ENCODE measurements around the gene CNOT4.

The CNOT4 gene, protein sequence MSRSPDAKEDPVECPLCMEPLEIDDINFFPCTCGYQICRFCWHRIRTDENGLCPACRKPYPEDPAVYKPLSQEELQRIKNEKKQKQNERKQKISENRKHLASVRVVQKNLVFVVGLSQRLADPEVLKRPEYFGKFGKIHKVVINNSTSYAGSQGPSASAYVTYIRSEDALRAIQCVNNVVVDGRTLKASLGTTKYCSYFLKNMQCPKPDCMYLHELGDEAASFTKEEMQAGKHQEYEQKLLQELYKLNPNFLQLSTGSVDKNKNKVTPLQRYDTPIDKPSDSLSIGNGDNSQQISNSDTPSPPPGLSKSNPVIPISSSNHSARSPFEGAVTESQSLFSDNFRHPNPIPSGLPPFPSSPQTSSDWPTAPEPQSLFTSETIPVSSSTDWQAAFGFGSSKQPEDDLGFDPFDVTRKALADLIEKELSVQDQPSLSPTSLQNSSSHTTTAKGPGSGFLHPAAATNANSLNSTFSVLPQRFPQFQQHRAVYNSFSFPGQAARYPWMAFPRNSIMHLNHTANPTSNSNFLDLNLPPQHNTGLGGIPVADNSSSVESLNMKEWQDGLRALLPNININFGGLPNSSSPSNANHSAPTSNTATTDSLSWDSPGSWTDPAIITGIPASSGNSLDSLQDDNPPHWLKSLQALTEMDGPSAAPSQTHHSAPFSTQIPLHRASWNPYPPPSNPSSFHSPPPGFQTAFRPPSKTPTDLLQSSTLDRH
- 36.0 to 43.1 (median 42.9) reads per million in 4 donors for total RNA-seq

DNA sequence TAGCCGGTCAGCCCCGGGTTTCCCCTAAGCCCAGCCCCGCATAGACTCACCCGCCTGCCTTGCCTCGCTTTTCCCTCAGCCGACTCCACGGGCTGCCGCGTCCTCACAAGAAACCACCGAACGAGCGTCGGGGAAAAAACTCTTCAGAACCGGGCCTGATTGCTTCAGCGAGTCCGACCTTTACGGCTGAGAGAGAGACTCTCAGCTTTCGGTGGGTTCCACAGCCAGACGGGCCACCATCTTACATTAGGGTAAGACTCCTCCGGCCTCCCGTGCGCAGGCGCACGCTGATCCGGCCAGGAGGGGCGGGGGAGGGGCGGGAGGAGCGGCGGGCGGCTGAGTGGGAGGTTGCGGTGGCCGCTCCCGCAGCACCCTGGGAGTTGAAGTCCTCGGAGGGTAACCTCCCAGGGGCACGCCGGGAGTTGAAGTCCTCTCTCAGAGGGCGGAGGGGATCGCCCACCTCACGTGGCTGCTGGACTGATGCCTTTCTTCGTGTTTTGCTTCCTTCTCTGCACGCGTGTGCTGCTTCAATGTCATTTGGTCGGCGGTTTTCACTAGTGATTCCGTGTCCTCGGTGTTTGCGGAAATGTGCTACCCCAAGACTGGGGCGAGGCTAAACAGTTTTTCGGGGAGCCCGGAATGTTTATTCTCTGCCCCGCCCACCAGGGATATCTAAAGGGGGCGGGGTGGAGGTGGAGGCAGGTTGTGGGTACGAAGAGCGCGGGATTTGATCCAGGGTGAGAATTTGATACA is at the start of gene CNOT4:
CNOT4 (minus strand) TSS at position 264 of the 753 bp plus-strand sequence. CDS start 71,771 bp downstream, outside the sequence.
- DNase-seq = peak; percentile 95 to 98 (median 97)

DNA sequence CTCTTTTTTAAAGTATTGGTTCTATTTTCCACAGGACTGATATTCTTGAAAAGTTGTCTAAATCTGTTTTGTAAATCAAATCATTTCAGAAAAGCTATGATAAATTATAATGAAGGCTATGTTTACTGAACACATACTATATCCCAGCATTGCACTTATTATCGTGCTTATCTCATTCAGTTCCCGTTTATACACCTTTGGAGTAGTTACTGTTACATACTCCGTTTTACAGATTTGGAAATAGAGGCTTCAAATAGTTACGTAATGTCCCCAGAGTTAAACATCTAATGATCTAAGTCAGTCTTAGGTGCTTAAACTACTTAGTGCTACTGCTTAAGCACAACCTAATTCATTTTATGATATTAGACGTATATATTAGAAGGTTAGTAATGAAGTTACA is 49.0 kb upstream of the CNOT4 start:
- no peak for DNase-seq

DNA sequence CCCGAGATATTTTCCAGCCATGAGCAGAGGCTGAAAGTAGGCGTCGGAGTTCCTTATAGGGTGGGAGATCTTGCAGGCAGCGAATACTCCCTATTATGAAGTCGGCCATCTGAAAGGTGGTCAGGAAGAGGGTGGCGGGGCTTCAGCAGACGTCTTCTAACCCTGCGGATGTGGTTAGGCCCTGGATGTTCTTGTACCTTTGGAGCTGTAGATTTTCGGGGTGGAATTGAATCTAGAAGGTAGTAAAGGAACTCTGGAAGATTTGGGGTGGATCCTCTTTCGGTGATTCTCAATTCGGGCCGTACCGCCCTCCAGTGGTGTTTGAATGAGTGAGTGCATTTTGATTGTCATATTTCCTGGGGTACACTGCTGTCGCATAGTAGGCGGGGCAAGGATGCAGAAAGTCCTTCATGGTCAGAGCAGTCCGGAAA is 48.5 kb upstream of the CNOT4 start:
- peak; percentile 33 to 74 (median 54) for DNase-seq

DNA sequence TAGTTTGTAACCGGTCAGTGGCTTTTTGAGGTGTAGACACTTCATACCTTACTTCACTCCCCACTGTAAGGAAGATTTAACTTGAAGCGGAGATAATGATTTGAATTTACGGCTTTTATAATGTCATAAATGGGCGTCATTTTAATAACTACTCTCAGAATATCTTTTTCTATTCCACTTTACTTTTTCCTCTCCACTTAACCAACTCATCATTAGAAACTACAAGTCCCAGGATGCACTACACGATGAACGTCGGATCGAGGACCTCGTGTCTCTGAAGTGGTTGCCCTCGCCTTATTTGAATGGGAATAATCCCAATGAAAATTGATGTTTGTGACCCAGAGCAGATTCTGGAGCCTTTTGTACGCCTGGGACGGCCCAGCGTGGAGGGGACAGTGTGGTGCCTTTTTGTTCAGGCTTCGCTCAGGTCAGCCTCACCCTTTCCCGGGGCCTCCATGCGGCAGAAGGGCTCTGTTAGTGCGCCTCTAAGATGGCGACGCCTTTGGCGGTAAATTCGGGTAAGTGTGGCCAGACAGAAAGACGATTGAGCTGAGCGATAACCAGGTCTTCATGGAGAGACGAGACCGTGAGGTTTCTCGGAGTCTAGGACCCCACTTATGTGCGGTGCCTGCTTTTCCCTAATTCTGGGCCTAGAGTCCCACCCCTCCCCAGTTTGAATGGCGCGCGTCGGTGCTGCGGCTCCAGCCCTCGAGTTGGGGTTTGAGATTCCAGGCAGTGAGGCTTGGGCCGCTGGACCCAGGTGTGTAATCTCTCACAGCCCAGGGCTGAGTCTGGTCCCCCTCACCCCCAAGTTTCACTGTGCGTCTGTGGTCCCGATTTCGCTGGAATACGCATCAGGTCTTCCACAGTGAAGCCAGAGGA is 47.8 kb upstream of the CNOT4 start, which contains the start of gene NUP205:
NUP205 (plus strand) TSS at position 463 of the 882 bp plus-strand sequence; CDS start at position 491, 28 bp downstream.
- DNase-seq = peak; percentile 40 to 85 (median 56)

DNA sequence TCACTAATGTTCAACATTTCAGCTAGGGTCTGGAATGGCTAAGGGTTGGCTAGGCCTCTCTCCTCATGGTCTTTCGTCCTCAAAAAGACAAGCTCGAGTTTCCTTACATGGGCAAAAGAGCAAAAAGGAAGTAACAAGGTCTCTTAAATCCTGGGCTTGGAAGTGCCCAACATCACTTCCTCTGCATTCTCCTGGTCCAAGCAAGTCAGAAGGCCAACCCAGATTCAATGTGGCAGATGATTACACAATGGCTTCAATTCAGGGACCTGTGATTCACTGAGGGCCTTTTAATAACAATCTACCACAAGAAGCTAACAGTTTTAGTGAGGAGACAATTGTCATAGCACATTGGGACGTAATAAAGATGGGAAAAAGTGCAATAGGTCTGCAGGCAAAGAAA is 43.4 kb upstream of the CNOT4 start:
- no peak for DNase-seq

DNA sequence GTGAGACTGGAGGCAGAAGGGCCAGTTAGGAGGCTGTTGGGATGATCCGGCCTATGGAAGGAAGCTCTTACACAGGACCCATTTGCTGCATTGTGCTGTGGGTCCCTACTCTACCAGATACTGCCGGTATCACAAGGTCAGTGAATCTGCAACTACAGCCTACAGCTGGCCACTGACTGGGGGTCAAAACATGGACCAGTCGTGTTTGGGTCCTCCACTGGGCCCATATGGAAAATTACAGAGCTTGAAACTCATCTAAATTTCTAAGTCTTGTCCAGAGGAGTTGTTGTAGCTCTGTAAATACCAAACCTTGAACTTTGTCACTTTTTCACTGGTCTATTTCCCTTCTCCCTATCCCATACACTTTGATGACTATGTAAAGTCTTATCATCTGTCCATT is 42.2 kb upstream of the CNOT4 start:
- no peak for DNase-seq

DNA sequence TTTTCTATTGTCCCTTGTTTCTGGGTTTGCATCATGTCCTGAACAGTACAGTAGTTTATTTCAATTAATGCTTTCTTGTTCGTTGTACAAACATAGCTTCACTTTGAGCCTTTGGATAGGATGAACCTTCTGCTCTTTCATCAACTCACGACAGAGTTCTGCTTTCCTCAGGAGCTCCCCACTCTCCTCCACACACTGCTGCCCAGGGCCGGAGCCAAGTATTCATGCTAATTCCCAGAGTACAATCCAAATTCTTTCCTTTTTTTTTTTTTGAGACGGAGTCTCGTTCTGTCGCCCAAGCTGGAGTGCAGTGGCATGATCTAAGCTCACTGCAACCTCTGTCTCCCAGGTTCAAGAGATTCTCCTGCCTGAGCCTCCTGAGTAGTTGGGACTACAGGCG is 40.3 kb upstream of the CNOT4 start:
- no peak for DNase-seq

DNA sequence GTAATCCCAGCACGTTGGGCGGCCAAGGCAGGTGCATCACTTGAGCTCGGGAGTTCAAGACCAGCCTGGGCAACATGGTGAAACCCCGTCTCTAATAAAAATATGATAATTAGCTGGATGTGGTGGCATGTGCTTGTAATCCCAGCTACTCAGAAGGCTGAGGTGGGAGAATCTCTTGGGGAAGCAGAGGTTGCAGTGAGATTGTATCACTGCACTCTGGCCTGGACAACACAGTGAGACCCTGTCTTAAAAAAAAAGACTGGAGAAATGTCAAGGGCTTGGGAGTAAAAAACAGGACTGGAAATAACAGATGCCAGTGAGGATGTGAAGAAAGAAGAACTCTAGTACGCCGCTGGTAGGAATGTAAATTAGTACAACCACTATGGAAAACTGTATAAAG is 31.1 kb upstream of the CNOT4 start:
- DNase-seq = no peak

DNA sequence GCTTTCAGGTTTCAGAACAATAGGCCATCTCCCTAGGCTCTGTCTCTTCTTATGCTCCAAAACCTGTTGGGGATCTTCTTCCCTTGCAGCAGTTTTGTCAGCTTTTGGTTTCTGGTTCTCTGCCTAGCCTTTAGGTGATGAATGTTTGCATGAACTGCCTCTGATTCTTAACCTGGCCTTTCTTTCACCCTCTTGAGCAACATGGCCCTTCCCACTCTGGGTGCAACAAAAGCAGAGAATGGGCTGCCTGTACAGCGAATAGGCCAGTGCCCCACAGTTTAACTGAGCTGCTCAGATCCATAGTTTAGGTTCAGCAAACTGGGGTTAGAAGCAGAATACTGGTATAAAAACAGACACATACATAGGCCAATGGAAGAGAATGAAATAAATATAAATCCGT is 29.7 kb upstream of the CNOT4 start:
- DNase-seq = no peak

DNA sequence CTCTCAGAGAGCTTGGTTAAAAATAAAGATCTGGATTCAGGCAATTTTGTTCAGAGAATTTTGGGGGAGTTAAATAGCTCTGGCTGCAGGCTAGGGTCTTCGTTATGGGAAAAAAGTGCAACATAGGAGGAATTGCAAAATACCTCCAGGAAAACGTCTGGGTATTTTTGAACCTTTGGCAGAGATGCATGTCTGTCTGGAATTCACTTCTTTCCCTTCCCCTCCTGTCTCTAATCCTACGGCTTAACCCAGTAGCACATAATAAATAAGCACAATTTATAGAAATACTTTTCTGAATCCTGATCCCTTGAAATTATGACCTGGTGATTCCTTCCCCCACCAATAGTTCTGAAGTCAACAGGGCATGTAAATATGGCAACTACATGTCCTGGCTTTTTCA is 28.5 kb upstream of the CNOT4 start:
- no peak for DNase-seq

DNA sequence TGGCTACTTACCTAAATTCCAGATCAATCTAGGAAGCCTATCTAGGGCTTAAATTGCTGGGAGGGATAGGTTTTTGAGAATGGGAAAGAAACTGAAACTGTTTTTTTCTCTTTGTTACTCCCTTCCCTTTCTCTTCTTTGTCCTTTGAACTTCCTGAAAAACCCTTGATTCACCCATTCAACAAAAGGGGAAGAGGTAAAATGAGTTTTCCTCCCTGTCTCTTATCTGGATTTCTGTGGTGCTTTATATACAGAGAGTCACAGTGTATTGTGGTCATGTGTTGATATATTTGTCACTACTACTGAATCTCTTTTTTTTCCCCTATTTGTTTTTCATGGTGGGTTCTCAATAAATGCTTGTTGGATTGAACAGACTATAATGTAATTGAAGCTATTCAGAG is 28.0 kb upstream of the CNOT4 start:
- DNase-seq = no peak

DNA sequence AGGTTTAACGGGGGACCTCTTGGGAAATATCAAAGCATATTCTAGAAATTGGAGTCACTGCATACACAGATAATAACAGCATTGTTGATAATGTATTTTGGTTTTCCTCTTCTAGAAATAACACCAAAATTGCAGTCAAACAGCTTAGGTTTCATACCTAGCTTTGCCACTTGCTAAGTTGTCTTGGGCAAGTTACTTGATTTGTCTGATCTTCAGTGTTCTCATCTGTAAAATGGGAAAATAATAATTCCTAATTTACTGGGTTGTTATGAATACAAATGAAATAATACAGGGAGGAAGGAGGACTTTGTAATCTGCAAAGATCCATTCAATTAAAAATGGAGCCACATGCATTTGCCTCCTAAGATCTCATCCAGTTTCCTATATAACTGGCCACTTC is 27.6 kb upstream of the CNOT4 start:
- DNase-seq = no peak

DNA sequence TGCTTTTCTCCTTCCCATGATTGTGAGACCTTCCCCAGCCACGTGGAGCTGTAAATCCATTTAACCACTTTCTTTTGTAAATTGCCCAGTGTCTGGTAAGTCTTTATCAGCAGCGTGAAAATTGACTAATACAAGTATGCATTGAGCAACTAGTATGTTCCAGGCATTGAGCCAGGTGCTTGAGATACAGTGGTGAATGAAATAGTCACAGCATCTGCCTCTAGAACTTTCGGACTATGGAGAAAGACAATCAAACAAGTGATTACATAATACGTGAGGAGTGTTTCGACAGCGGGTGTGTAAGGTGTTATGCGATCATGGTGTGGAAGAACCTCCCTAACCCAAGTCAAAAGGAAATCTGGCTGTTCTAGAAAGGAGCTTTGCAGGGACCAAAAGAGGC is 26.2 kb upstream of the CNOT4 start:
- no peak for DNase-seq

DNA sequence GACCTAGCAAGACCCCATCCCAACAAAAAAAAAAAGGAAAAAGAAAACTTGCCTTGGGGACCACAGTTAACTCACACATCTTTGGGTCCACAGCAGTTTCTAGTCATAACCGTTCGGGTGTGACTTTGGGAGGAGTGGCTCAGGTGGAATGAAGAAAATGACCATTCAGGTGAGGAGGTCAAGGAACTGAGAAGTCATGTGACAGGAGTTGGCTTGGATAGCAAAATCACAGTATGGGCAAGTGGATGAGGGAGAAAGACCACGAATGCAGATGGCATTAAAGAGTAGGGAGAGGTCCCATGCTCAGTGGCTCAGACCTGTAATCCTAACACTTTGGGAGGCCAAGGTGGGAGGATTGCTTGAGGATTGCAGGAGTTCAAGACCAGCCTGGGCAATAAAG is 17.1 kb upstream of the CNOT4 start:
- no peak for DNase-seq

DNA sequence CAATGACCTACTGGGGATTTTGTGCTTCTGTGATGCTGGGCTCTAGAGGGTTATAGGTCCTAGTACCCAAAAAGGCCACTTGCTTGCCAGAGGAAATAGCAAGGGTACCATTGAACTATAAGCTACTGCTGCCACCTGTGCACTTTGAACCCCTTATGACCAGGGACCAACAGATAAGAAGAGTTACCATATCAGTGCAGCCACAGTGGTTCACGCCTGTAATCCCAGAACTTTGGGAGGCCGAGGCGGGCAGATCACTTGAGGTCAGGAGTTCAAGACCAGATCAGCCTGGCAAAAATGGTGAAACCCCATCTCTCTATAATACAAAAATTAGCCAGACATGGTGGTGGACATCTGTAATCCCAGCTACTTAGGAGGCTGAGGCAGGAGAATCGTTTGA is 15.5 kb upstream of the CNOT4 start:
- DNase-seq = no peak

DNA sequence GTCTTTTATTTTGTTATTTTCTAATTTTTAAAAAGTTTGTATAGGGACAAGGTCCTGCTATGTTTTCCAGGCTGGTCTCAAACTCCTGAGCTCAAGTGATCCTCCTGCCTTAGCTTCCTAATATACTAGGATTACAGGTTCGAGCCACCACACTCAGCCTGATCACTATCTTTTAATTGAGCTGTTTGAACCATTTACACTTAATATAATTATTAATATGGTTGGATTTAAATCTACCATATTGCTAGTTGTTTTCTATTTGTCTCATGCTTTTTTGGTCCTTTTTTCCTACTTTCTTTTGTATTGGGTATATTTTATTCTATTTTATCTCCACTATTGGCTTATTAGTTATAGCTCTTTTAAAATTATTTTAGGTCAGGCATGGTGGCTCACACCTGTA is 13.2 kb upstream of the CNOT4 start:
- no peak for DNase-seq

DNA sequence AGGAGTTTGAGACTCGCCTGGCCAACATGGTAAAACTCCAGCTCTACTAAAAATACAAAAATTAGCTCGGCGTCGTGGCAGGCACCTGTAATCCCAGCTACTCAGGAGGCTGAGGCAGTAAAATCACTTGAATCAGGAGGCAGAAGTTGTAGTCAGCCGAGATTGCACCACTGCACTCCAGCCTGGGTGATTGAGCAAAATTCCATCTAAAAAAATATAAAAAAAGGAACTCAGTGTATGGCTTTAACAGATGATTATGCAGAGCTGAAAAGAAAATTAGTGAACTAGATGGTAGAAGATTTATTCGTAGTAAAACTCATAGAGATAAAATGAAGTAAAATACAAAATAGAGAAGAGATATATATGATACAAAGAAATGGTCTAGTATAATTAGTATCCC is 12.6 kb upstream of the CNOT4 start:
- DNase-seq = no peak

DNA sequence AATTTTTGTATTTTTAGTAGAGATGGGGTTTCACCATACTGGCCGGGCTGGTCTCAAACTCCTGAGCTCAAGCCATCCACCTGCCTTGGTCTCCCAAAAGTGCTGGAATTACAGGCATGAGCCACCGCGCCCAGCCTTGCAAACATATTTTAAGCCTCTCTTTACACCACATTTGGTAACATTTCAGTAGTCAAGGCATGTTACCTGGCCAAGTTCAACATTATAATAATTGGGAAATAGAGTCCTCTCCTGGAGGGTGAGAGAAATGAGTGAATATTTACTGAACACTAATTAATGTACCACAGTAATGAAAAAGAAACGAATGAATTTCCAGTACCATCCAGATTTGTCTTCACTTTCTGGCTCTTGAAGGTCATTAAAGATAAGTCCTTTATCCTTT is 10.0 kb upstream of the CNOT4 start:
- no peak for DNase-seq

DNA sequence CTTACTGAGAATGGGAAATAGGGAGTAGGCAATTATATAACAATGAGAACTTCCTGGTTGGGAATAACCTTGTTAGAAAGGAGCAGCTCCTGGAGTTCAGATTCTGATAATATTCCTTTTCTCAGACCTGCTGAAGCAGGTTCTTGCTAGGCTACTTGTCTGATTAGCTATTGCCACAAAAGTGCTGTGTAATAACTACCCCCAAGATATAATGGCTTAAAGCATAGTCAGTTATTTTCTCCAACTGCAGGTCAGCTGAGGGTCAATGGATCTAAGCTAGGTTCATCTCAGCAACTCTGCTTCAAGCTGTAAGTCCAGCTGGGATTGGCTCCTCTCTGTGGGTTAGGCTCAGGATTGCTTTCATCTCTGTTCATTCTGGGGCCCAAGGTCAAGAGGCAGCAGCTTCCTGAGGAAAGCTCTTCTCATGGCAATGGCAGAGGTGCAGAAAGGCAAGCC is 9.4 kb upstream of the CNOT4 start:
- DNase-seq = no peak

DNA sequence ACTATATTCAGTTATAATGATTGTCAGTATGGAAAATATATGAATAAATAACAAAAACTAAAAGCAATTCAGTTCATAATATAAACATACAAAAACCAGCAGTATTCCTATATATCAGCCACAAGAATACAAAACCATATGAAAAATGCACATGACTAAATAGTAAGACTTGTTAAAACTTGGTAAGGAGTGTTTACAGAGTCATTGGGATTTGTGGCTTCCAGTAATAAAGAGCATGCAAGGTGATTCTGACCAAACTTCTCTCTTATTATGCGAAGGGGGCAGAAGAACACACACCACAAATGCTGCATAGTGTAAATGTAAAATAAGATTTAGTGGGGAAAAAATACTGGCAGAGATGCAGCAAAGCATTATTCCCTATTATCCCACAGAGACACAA is 8.8 kb upstream of the CNOT4 start:
- no peak for DNase-seq

DNA sequence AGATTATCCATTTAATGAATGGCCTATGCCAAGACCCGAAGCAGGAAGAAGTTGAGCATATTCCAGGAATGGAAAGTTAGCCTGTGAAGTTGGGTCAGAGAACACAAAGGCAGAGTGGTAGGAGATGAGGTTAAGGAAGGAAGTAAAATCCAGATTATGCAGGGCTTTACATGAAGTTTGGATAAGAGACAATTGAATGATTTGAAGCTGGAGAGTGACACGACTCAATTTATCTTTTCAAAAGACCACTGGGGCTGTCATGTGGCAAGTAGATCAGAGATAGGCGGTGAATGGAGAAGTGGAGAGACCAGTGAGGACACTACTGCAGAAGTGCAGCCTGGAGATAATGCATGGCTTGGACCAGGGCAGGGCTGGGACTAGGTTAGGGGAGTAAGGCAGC is 7.2 kb upstream of the CNOT4 start:
- DNase-seq = no peak

DNA sequence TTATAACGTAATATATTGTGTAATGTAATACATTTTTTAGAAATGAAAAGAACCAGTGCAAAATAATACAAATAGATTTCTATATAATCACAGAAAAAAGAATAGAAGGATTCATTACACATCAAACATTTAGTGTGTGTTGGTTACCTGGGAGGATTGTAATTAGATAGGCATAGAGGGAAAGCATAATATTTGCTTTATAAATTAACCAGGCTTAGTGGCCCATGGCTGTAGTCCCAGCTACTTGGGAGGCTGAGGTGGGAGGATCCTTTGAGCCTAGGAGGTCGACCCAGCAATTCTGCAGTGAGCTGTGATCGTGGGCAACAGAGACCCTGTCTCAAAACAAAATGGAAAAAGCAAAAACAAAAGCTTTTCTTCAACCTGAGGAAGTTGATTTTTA is 5.0 kb upstream of the CNOT4 start:
- DNase-seq = no peak

All from T-helper 1 cell (primary cell).